H1 (cell line): ENCODE measurements around the gene TRIML2. TPM values are rescaled to one million over a fixed set of nuclear protein-coding genes. Genes with fewer than 3 reads are reported as not detected.

Source experiments
- CTCF ChIA-PET: fragments of 300-600 bp; sonication (Branson Sonifier 250); formaldehyde crosslinking; loops from one replicate; lab custom pipeline; 2021; ENCODE audit not compliant: partially characterized antibody; lab: Charles Lee
- POLR2A ChIA-PET: fragments of 300-600 bp; sonication (Branson Sonifier 250); formaldehyde crosslinking; loops from one replicate; lab custom pipeline; 2021; ENCODE audit warnings: inconsistent platforms; ENCODE audit not compliant: partially characterized antibody; lab: Charles Lee
- DNase-seq, 2 experiments: peaks; one replicate each; pipeline versions ENCODE4 v3.0.0 to v3.0.0-alpha.2; 2010 to 2022; ENCODE audit warnings: low spot score in 2 of 2, low read depth in 1 of 2, mixed read lengths in 1 of 2
- FAIRE-seq: peaks from 2 replicates; lab custom pipeline; 2011; peaks lifted over from hg19 to GRCh38; lab: Jason Lieb, UNC
- H2AFZ ChIP-seq: 2 replicates; pipeline ENCODE4 v1.8.1; 2012; ENCODE audit warnings: low read length, inconsistent platforms
- H2AK5ac ChIP-seq: 2 replicates; pipeline ENCODE4 v1.6.1; 2013; ENCODE audit warnings: low read depth, low read length
- H2BK120ac ChIP-seq: replicated peaks from 2 replicates; pipeline ENCODE3; 2013; ENCODE audit warnings: low read depth, low read length, inconsistent platforms
- H2BK12ac ChIP-seq: 2 replicates; pipeline ENCODE4 v1.6.1; 2013; ENCODE audit warnings: low read depth, low read length
- H2BK15ac ChIP-seq: 2 replicates; pipeline ENCODE4 v1.6.1; 2013; ENCODE audit warnings: low read length
- H2BK20ac ChIP-seq: 2 replicates; pipeline ENCODE4 v1.6.1; 2013; ENCODE audit warnings: low read length
- H2BK5ac ChIP-seq: 2 replicates; pipeline ENCODE4 v1.6.1; 2013; ENCODE audit warnings: low read depth, low read length
- H3K14ac ChIP-seq: 2 replicates; pipeline ENCODE4 v1.6.1; 2013; ENCODE audit warnings: inconsistent platforms; ENCODE audit not compliant: insufficient read length
- H3K18ac ChIP-seq: 2 replicates; pipeline ENCODE4 v1.6.1; 2013; ENCODE audit warnings: low read length; ENCODE audit errors: extremely low read depth
- H3K23ac ChIP-seq: 2 replicates; pipeline ENCODE4 v1.6.1; 2013; ENCODE audit warnings: inconsistent platforms; ENCODE audit not compliant: insufficient read length
- H3K23me2 ChIP-seq: 2 replicates; pipeline ENCODE4 v1.6.1; 2013; ENCODE audit warnings: low read depth, low read length
- H3K27ac ChIP-seq: 2 replicates; pipeline ENCODE4 v1.6.1; 2011; ENCODE audit warnings: low read depth, low read length, inconsistent platforms
- H3K27me3 ChIP-seq, 4 experiments: replicated peaks in 1 of 4; 1 replicate in 1 of 4; 2 replicates in 3 of 4; pipeline versions ENCODE4 v1.6.1 to v1.8.1; 2011 to 2013; ENCODE audit warnings: low read length in 3 of 4, mild to moderate bottlenecking in 3 of 4, inconsistent platforms in 2 of 4, mixed read lengths in 2 of 4, moderate library complexity in 1 of 4; ENCODE audit not compliant: control insufficient read depth in 3 of 4, insufficient read depth in 3 of 4; ENCODE audit errors: extremely low read depth in 1 of 4
- H3K36me3 ChIP-seq, 4 experiments: 2 replicates each; pipeline versions ENCODE4 v1.6.1 to v1.8.1; 2011 to 2013; ENCODE audit warnings: mild to moderate bottlenecking in 4 of 4, low read length in 3 of 4, moderate library complexity in 2 of 4, control low read depth in 1 of 4, inconsistent platforms in 1 of 4; ENCODE audit not compliant: insufficient read depth in 4 of 4, control insufficient read depth in 2 of 4
- H3K4ac ChIP-seq: replicated peaks from 2 replicates; pipeline ENCODE3; 2013; ENCODE audit warnings: low read length, low read depth, mixed read lengths, inconsistent platforms; ENCODE audit not compliant: insufficient read length
- H3K4me1 ChIP-seq, 4 experiments: replicated peaks in 1 of 4; 1 replicate in 1 of 4; 2 replicates in 3 of 4; pipeline versions ENCODE4 v1.6.1 to v1.8.1; 2011 to 2013; ENCODE audit warnings: low read length in 3 of 4, inconsistent platforms in 2 of 4, mixed read lengths in 1 of 4; ENCODE audit not compliant: insufficient read depth in 4 of 4, control insufficient read depth in 3 of 4
- H3K4me2 ChIP-seq, 2 experiments: 2 replicates each; pipeline versions ENCODE4 v1.6.1 to v1.8.1; 2011 to 2013; ENCODE audit warnings: low read depth in 2 of 2, low read length in 2 of 2, control low read depth in 1 of 2, inconsistent platforms in 1 of 2, mild to moderate bottlenecking in 1 of 2; ENCODE audit not compliant: insufficient read depth in 1 of 2
- H3K4me3 ChIP-seq, 4 experiments: fragments of 200-600, 300-600 bp in 1 of 4; sonication (generic), shearing (Covaris generic), sonication (Bioruptor Twin) in 1 of 4; 2 replicates each; pipeline versions ENCODE4 v1.5.1 to v1.8.1; 2011 to 2016; ENCODE audit warnings: low read length in 4 of 4, low read depth in 3 of 4, control low read depth in 2 of 4, inconsistent platforms in 2 of 4, mild to moderate bottlenecking in 2 of 4, mixed read lengths in 1 of 4, moderate library complexity in 1 of 4; ENCODE audit not compliant: insufficient read depth in 2 of 4; ENCODE audit errors: extremely low read depth in 1 of 4
- H3K56ac ChIP-seq: replicated peaks from 2 replicates; pipeline ENCODE3; 2013; ENCODE audit warnings: low read depth, mild to moderate bottlenecking, mixed read lengths, low read length, inconsistent platforms; ENCODE audit not compliant: insufficient read length
- H3K79me1 ChIP-seq: 2 replicates; pipeline ENCODE4 v1.6.1; 2013; ENCODE audit warnings: low read depth, low read length, control low read depth
- H3K79me2 ChIP-seq, 2 experiments: 2 replicates each; pipeline versions ENCODE4 v1.6.1 to v1.8.1; 2012 to 2013; ENCODE audit warnings: low read length in 2 of 2, mild to moderate bottlenecking in 2 of 2, inconsistent platforms in 1 of 2; ENCODE audit not compliant: insufficient read depth in 2 of 2, control insufficient read depth in 1 of 2
- H3K9ac ChIP-seq, 4 experiments: replicated peaks in 1 of 4; 1 replicate in 1 of 4; 2 replicates in 3 of 4; pipeline versions ENCODE4 v1.6.1 to v1.8.1; 2011 to 2013; ENCODE audit warnings: low read depth in 3 of 4, low read length in 3 of 4, control low read depth in 2 of 4, mild to moderate bottlenecking in 2 of 4, moderate library complexity in 2 of 4, inconsistent platforms in 1 of 4; ENCODE audit errors: extremely low read depth in 1 of 4
- H3K9me3 ChIP-seq, 2 experiments: 2 replicates each; pipeline versions ENCODE4 v1.6.1 to v1.8.1; 2012 to 2013; ENCODE audit warnings: mild to moderate bottlenecking in 2 of 2, moderate library complexity in 2 of 2, control low read depth in 1 of 2, inconsistent platforms in 1 of 2, low read depth in 1 of 2, low read length in 1 of 2, mixed read lengths in 1 of 2; ENCODE audit not compliant: insufficient read depth in 2 of 2
- H4K20me1 ChIP-seq, 2 experiments: replicated peaks in 1 of 2; 2 replicates each; pipeline versions ENCODE3 to v1.8.1; 2011 to 2013; ENCODE audit warnings: inconsistent platforms in 2 of 2, low read length in 2 of 2, mild to moderate bottlenecking in 1 of 2; ENCODE audit not compliant: insufficient read depth in 2 of 2, control insufficient read depth in 1 of 2
- H4K5ac ChIP-seq: 2 replicates; pipeline ENCODE4 v1.6.1; 2013; ENCODE audit warnings: low read length, low read depth, mixed read lengths, inconsistent platforms; ENCODE audit not compliant: insufficient read length
- H4K8ac ChIP-seq: 2 replicates; pipeline ENCODE4 v1.8.0; 2013; ENCODE audit warnings: mild to moderate bottlenecking, moderate library complexity, low read length, inconsistent platforms; ENCODE audit not compliant: insufficient read depth; ENCODE audit errors: extremely low read depth
- H4K91ac ChIP-seq: replicated peaks from 2 replicates; pipeline ENCODE3; 2013; ENCODE audit warnings: low read length, mixed read lengths, inconsistent platforms; ENCODE audit not compliant: insufficient read length
- EGR1 ChIP-seq: IDR thresholded peaks from 2 replicates; pipeline ENCODE4 v1.6.1; 2011; ENCODE audit warnings: low read depth, low read length, borderline replicate concordance
- SAP30 ChIP-seq: fragments of 300-600 bp; sonication (generic); IDR thresholded peaks from 2 replicates; pipeline ENCODE4 v1.7.1; 2012; ENCODE audit warnings: low read length, moderate library complexity, mild to moderate bottlenecking, inconsistent platforms; ENCODE audit not compliant: insufficient read depth, insufficient replicate concordance
- SIRT6 ChIP-seq: IDR thresholded peaks from one replicate; pipeline ENCODE4 v1.7.1; 2012; ENCODE audit warnings: low read length, inconsistent platforms
- WGBS, 2 experiments: shearing (Covaris generic) in 1 of 2; methylation state at CpG; one replicate each; pipeline versions ENCODE4 v1.1.6 to v1.1.7; 2013 to 2015; ENCODE audit warnings: low lambda C conversion rate in 2 of 2, mixed read lengths in 2 of 2, inconsistent platforms in 1 of 2, low coverage in 1 of 2, missing lambda C conversion rate in 1 of 2; ENCODE audit not compliant: insufficient replicate concordance in 2 of 2, insufficient coverage in 1 of 2, insufficient read length in 1 of 2; ENCODE audit errors: extremely low coverage in 1 of 2, missing lambda C conversion rate in 1 of 2; 5-methylcytosine and 5-hydroxymethylcytosine counted together
- polyA plus RNA-seq, 7 experiments: library from polyadenylated mRNA; depleted of rRNA in 3 of 7; stranded (reverse) in 5 of 7; unstranded in 2 of 7; fragments of >200 nt in 5 of 7; fragments of 200-250 nt in 2 of 7; gene quantifications; 1 replicate in 5 of 7; 2 replicates in 1 of 7; 4 replicates in 1 of 7; pipeline versions ENCODE4 v1.2.1 to v1.2.3, GENCODE V29; 2011 to 2013; ENCODE audit warnings: missing spikeins in 2 of 7, mixed read lengths in 2 of 7
- total RNA-seq: library from RNA; stranded (reverse); fragmentation: NEBNext Ultra II Directional; extraction: Animal tissue kit (Norgen Biotek cat#: 25700); gene quantifications from 2 replicates; pipeline ENCODE4 v1.2.1, GENCODE V29; 2021

TRIML2 gene
- total and polyA plus RNA-seq, 2 of the 8 experiments (the other 6 are each of a cell fraction or from before 2014, with no cell fraction given), result 28.1 to 59.2 TPM

DNA sequence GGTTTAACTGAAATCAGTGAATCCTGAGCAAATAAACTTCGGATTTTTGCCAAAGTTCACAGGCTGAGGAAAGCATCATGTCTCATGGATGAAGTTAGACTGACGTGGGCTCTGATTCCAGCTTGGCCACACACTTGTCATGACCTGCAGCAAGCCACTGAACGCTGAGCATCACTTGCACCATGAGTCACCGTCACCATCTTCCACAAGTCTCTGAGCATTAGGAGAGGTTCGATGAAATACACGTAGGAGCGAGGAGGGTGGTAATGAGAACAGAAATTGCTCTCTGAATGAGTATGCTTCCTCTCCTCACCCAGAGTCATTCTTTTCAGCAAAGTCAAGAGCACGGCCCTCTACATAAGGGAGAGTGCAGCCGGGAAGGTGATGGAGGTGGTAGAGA is 3.8 kb upstream of the TRIML2 start:
- Histone ChIP-seq H2BK20ac (peak overlapping the region; percentile 62; the same call in 1 of the 2 replicates), H2AK5ac (no peak overlapping the region), H4K5ac (no peak overlapping the region), H2AFZ (0 out of 2 replicates have a peak overlapping the region, but pooled peaks have one; percentile 72), H3K9ac (no peak overlapping the region), H4K8ac (no peak overlapping the region), H3K23me2 (peaks cover 3% of the 10 kb centered on the region; the same call in 1 of the 2 replicates), H3K36me3 (no peaks in the 10 kb centered on the region), H2BK5ac (no peak overlapping the region), H3K27ac (no peak overlapping the region), H4K20me1 (no peaks in the 10 kb centered on the region), H3K4me2 (no peak overlapping the region), H2BK120ac (peak overlapping the region; percentile 58), H3K18ac (no peak overlapping the region), H3K4ac (no peak overlapping the region), H4K91ac (peak overlapping the region; percentile 64), H3K4me3 (no peak overlapping the region), H3K56ac (no peak overlapping the region), H3K4me1 (peaks cover 0 to 14% (median 5%) of the 10 kb centered on the region in 4 experiments; a peak in 5 of 7 replicates), H3K27me3 (no peaks in the 10 kb centered on the region), H3K14ac (no peak overlapping the region), H2BK12ac (peak overlapping the region; percentile 62; the same call in 1 of the 2 replicates), H3K9me3 (no peaks in the 10 kb centered on the region), H3K79me2 (no peaks in the 10 kb centered on the region), H2BK15ac (no peak overlapping the region), H3K23ac (no peak overlapping the region), H3K79me1 (no peaks in the 10 kb centered on the region)
- FAIRE-seq, result no peak
- POLR2A ChIA-PET, result interaction anchor here (1.1 kb wide), 1 partner anchor 9 kb away, joined by 3 read pairs; no protein-coding TSS in a partner anchor
- DNase-seq, result no peak
- WGBS, 2 experiments, result 82% methylated on average over 9 of the region's 9 CpGs; no CpG with 5 or more reads in 1 of the 2 experiments
- CTCF ChIA-PET, result no interaction called here
- TF ChIP-seq EGR1 (no peak), SAP30 (no peak), SIRT6 (no peak)
